HepG2 (cell line): Measurements from ENCODE around the gene FBXO11. TPM values are rescaled to one million over a fixed set of nuclear protein-coding genes. Genes with fewer than 3 reads are reported as not detected.

Experiments
- CREB1 ChIP-seq, 2 experiments: fragments of 450-650 bp in 1 of 2; IDR thresholded peaks; 2 replicates each; pipeline ENCODE4 v1.6.1; 2016 to 2017; ENCODE audit warnings: control low read depth in 1 of 2, mild to moderate bottlenecking in 1 of 2, missing compliant biosample characterization in 1 of 2, missing genetic modification characterization in 1 of 2
- CREBL2 ChIP-seq: sonication (generic); formaldehyde crosslinking; IDR thresholded peaks from 2 replicates; pipeline ENCODE4 v1.8.1; 2023; ENCODE audit warnings: missing genetic modification reagents, mild to moderate bottlenecking, borderline replicate concordance
- CREM ChIP-seq, 2 experiments: sonication (generic) in 1 of 2; formaldehyde crosslinking in 1 of 2; IDR thresholded peaks; 2 replicates each; pipeline versions ENCODE4 v1.4.0 to v1.6.1; 2016 to 2020; ENCODE audit warnings: antibody characterized with exemption in 1 of 2, mild to moderate bottlenecking in 1 of 2, missing genetic modification reagents in 1 of 2
- EHMT2 ChIP-seq: fragments of 200-600 bp; sonication (generic); IDR thresholded peaks from 2 replicates; pipeline ENCODE4 v1.7.0; 2017; ENCODE audit warnings: antibody characterized with exemption, low read depth, low read length, borderline replicate concordance
- FOXO1 ChIP-seq: sonication (generic); formaldehyde crosslinking; IDR thresholded peaks from 2 replicates; pipeline ENCODE4 v1.4.0; 2020; ENCODE audit warnings: missing genetic modification reagents
- GATAD2A ChIP-seq: IDR thresholded peaks from 2 replicates; pipeline ENCODE4 v1.6.1; 2016
- HES4 ChIP-seq: sonication (generic); formaldehyde crosslinking; IDR thresholded peaks from 2 replicates; pipeline ENCODE4 v1.9.0; 2021; ENCODE audit warnings: mild to moderate bottlenecking, missing genetic modification reagents, borderline replicate concordance
- ISL2 ChIP-seq: sonication (generic); formaldehyde crosslinking; IDR thresholded peaks from 2 replicates; pipeline ENCODE4 v1.5.0; 2020; ENCODE audit warnings: missing genetic modification reagents
- JUNB ChIP-seq: sonication (generic); formaldehyde crosslinking; IDR thresholded peaks from 2 replicates; pipeline ENCODE4 v1.8.0; 2022; ENCODE audit warnings: missing genetic modification reagents, mild to moderate bottlenecking, borderline replicate concordance
- NFKBIZ ChIP-seq: IDR thresholded peaks from 2 replicates; pipeline ENCODE4 v1.6.1; 2018; ENCODE audit warnings: missing genetic modification reagents, missing compliant biosample characterization
- NR2F2 ChIP-seq: IDR thresholded peaks from 2 replicates; pipeline ENCODE4 v1.6.1; 2012; ENCODE audit warnings: low read depth, inconsistent platforms, borderline replicate concordance
- PAXIP1 ChIP-seq: sonication (generic); formaldehyde crosslinking; conservative IDR thresholded peaks from 2 replicates; pipeline ENCODE4 v1.4.0; 2020; ENCODE audit warnings: mild to moderate bottlenecking, missing genetic modification reagents, moderate library complexity
- SMARCC2 ChIP-seq: fragments of 450-650 bp; IDR thresholded peaks from 2 replicates; pipeline ENCODE4 v1.6.1; 2017; ENCODE audit warnings: antibody characterized with exemption, mild to moderate bottlenecking
- ZBTB20 ChIP-seq: sonication (generic); formaldehyde crosslinking; IDR thresholded peaks from 2 replicates; pipeline ENCODE4 v1.8.1; 2023; ENCODE audit warnings: missing genetic modification reagents, low read depth, mild to moderate bottlenecking, borderline replicate concordance
- ZBTB21 ChIP-seq: sonication (generic); formaldehyde crosslinking; IDR thresholded peaks from 2 replicates; pipeline ENCODE4 v1.4.0; 2020; ENCODE audit warnings: missing genetic modification reagents
- ZMAT5 ChIP-seq: sonication (generic); formaldehyde crosslinking; IDR thresholded peaks from 2 replicates; pipeline ENCODE4 v1.5.0; 2020; ENCODE audit warnings: mild to moderate bottlenecking, low read depth, missing genetic modification reagents, borderline replicate concordance
- ZNF207 ChIP-seq: fragments of 450-650 bp; IDR thresholded peaks from 2 replicates; pipeline ENCODE4 v1.6.1; 2016; ENCODE audit warnings: antibody characterized with exemption, borderline replicate concordance
- ZNF44 ChIP-seq: sonication (generic); formaldehyde crosslinking; IDR thresholded peaks from 2 replicates; pipeline ENCODE4 v1.5.1; 2020; ENCODE audit warnings: mild to moderate bottlenecking, missing genetic modification reagents
- ZNF616 ChIP-seq: sonication (generic); formaldehyde crosslinking; IDR thresholded peaks from 2 replicates; pipeline ENCODE4 v1.5.0; 2020; ENCODE audit warnings: low read depth, mild to moderate bottlenecking, missing genetic modification reagents
- ZNF879 ChIP-seq: sonication (generic); formaldehyde crosslinking; IDR thresholded peaks from 2 replicates; pipeline ENCODE4 v1.8.1; 2023; ENCODE audit warnings: missing genetic modification reagents
- polyA plus RNA-seq, 8 experiments: library from polyadenylated mRNA; depleted of rRNA in 3 of 8; stranded (reverse) in 7 of 8; unstranded in 1 of 8; fragments of >200 nt; fragmentation: Illumina TruSeq in 4 of 8; extraction: Trizol in 4 of 8; gene quantifications; 2 replicates each; pipeline versions ENCODE4 v1.2.1 to v1.2.3, GENCODE V29; 2011 to 2016; ENCODE audit warnings: low read depth in 4 of 8, missing spikeins in 1 of 8, mixed read lengths in 1 of 8; ENCODE audit not compliant: insufficient read depth in 1 of 8
- total RNA-seq, 5 experiments: library from RNA; depleted of rRNA; stranded (reverse); fragments of >200 nt; fragmentation: Illumina TruSeq; extraction: Trizol; gene quantifications; 2 replicates each; pipeline ENCODE4 v1.2.3, GENCODE V29; 2016; ENCODE audit warnings: low read depth in 1 of 5
- TF ChIP-seq, protein P1 (sequence below): sonication (generic); formaldehyde crosslinking; IDR thresholded peaks from 2 replicates; pipeline ENCODE4 v1.4.0; 2020; ENCODE audit warnings: mild to moderate bottlenecking, missing genetic modification reagents
- TF ChIP-seq, protein P2 (sequence below): sonication (generic); formaldehyde crosslinking; IDR thresholded peaks from 2 replicates; pipeline ENCODE4 v1.5.1; 2020; ENCODE audit warnings: missing genetic modification reagents, mild to moderate bottlenecking, borderline replicate concordance

The FBXO11 gene
- total and polyA plus RNA-seq, 2 of the 13 experiments (the other 11 are each of a cell fraction or from before 2014, with no cell fraction given): 27.9 to 47.6 TPM

DNA sequence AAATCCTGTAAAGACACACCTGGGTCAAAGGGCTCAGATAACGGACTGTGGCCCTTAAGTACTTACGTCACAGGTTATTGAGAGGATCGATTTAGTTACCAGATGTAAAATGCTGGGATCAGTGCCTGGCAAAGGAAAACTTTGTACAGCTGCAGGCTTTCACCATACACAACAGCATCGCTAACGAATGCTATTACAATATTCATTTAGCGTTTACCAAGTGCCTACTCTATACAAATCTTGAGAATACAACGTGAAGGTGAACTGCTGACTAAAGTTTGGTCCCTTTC, 124.0 kb downstream of the FBXO11 start (continued):
- TF ChIP-seq SMARCC2 (no peak), CREM (IDR thresholded peaks at IDR 0.05) (peak; percentile 62), CREM (CRISPR knock-in tag; IDR thresholded peaks at IDR 0.05) (no peak), CREBL2 (CRISPR knock-in tag) (no peak; the same call in 1 of the 2 replicates), ZMAT5 (CRISPR knock-in tag) (0 out of 2 replicates have a peak, but pooled peaks have one; percentile 16), EHMT2 (no peak), ZNF879 (no peak), GATAD2A (peak; percentile 17; the same call in 1 of the 2 replicates), ZNF616 (CRISPR knock-in tag) (no peak), ZBTB20 (CRISPR knock-in tag) (peak; percentile 1; the same call in 1 of the 2 replicates), NFKBIZ (CRISPR knock-in tag) (0 out of 2 replicates have a peak, but pooled peaks have one; percentile 9), NR2F2 (peak; percentile 40; the same call in 1 of the 2 replicates), CREB1 (IDR thresholded peaks at IDR 0.05) (peak; percentile 73), CREB1 (CRISPR knock-in tag; IDR thresholded peaks at IDR 0.05) (peak; percentile 55; the same call in 1 of the 2 replicates), HES4 (no peak), ZNF44 (peak; percentile 87; the same call in 1 of the 2 replicates), FOXO1 (CRISPR knock-in tag) (no peak), PAXIP1 (CRISPR knock-in tag) (peak; percentile 35; the same call in 1 of the 2 replicates), ISL2 (0 out of 2 replicates have a peak, but pooled peaks have one; percentile 11), ZNF207 (no peak), ZBTB21 (CRISPR knock-in tag) (no peak), JUNB (no peak)
- TF ChIP-seq, protein P1, sequence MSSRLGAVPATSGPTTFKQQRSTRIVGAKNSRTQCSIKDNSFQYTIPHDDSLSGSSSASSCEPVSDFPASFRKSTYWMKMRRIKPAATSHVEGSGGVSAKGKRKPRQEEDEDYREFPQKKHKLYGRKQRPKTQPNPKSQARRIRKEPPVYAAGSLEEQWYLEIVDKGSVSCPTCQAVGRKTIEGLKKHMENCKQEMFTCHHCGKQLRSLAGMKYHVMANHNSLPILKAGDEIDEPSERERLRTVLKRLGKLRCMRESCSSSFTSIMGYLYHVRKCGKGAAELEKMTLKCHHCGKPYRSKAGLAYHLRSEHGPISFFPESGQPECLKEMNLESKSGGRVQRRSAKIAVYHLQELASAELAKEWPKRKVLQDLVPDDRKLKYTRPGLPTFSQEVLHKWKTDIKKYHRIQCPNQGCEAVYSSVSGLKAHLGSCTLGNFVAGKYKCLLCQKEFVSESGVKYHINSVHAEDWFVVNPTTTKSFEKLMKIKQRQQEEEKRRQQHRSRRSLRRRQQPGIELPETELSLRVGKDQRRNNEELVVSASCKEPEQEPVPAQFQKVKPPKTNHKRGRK (CRISPR knock-in tag): no peak
- TF ChIP-seq, protein P2, sequence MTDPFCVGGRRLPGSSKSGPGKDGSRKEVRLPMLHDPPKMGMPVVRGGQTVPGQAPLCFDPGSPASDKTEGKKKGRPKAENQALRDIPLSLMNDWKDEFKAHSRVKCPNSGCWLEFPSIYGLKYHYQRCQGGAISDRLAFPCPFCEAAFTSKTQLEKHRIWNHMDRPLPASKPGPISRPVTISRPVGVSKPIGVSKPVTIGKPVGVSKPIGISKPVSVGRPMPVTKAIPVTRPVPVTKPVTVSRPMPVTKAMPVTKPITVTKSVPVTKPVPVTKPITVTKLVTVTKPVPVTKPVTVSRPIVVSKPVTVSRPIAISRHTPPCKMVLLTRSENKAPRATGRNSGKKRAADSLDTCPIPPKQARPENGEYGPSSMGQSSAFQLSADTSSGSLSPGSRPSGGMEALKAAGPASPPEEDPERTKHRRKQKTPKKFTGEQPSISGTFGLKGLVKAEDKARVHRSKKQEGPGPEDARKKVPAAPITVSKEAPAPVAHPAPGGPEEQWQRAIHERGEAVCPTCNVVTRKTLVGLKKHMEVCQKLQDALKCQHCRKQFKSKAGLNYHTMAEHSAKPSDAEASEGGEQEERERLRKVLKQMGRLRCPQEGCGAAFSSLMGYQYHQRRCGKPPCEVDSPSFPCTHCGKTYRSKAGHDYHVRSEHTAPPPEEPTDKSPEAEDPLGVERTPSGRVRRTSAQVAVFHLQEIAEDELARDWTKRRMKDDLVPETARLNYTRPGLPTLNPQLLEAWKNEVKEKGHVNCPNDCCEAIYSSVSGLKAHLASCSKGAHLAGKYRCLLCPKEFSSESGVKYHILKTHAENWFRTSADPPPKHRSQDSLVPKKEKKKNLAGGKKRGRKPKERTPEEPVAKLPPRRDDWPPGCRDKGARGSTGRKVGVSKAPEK: 0 out of 2 replicates have a peak, but pooled peaks have one; percentile 45
